Bone marrow (tissue), 2 donors: ENCODE data around the gene WIPF1.
A peak's percentile ranks its signal among the peaks of the same experiment; 100 is the strongest.

Experiments
- DNase-seq, 2 donors: peaks; one replicate each; lab custom pipeline; 2025; lab: John Stamatoyannopoulos, UW

The WIPF1 gene

GRCh38 chr2:174623106-174623637, 25.6 kb upstream of the WIPF1 start:
- no peak for DNase-seq

GRCh38 chr2:174621323-174621722, 23.7 kb upstream of the WIPF1 start:
- DNase-seq: no peak

- DNase-seq: no peak
These were observed 20.6 kb upstream of the WIPF1 start for GRCh38 chr2:174618179-174618578.

GRCh38 chr2:174617718-174618117, 20.1 kb upstream of the WIPF1 start:
- no peak for DNase-seq

- DNase-seq: no peak
These were observed 19.5 kb upstream of the WIPF1 start for GRCh38 chr2:174617120-174617519.

GRCh38 chr2:174615871-174616436, 18.4 kb upstream of the WIPF1 start:
- DNase-seq: no peak

GRCh38 chr2:174614261-174614660, 16.7 kb upstream of the WIPF1 start:
- no peak for DNase-seq

- no peak for DNase-seq
These were observed 15.9 kb upstream of the WIPF1 start for GRCh38 chr2:174613531-174613930.

GRCh38 chr2:174612970-174613369, 15.4 kb upstream of the WIPF1 start:
- no peak for DNase-seq

GRCh38 chr2:174611854-174612253, 14.2 kb upstream of the WIPF1 start:
- DNase-seq: no peak

GRCh38 chr2:174611006-174611405, 13.4 kb upstream of the WIPF1 start:
- no peak for DNase-seq

GRCh38 chr2:174610243-174610995, 12.8 kb upstream of the WIPF1 start:
- DNase-seq: no peak

- no peak for DNase-seq
These were observed 11.7 kb upstream of the WIPF1 start for GRCh38 chr2:174609261-174609660.

GRCh38 chr2:174608866-174609214, 11.2 kb upstream of the WIPF1 start:
- no peak for DNase-seq

GRCh38 chr2:174607989-174608865, 10.6 kb upstream of the WIPF1 start:
- DNase-seq: no peak

GRCh38 chr2:174607584-174607983, 10.0 kb upstream of the WIPF1 start:
- no peak for DNase-seq

- DNase-seq: peak in 1 of 2 donors; percentile 52
These were observed 8.7 kb upstream of the WIPF1 start for GRCh38 chr2:174606336-174606735.

- peak in 1 of 2 donors; percentile 62 for DNase-seq
These were observed 8.1 kb upstream of the WIPF1 start for GRCh38 chr2:174605687-174606086.

GRCh38 chr2:174603280-174603679, 5.7 kb upstream of the WIPF1 start:
- peak in 1 of 2 donors; percentile 61 for DNase-seq

- no peak for DNase-seq
These were observed 5.1 kb upstream of the WIPF1 start for GRCh38 chr2:174602745-174603144.

GRCh38 chr2:174600349-174600748, 2.7 kb upstream of the WIPF1 start:
- no peak for DNase-seq

GRCh38 chr2:174599310-174599921, 1.8 kb upstream of the WIPF1 start:
- no peak for DNase-seq
